NAMALWA (cell line): ENCODE measurements around the gene SERINC2.

Experiments
- DNase-seq: peaks from one replicate; pipeline ENCODE4 v3.0.0-alpha.2; 2015; ENCODE audit warnings: low spot score

SERINC2 gene

GRCh38 chr1:31412732-31413404 is at the start of gene SERINC2:
TSS of gene SERINC2 (plus strand) at chr1:31413213. CDS start at chr1:31413266, 53 bp downstream.
- DNase-seq, result no peak

- no peak for DNase-seq
Measured at GRCh38 chr1:31364561-31365250, 48.3 kb upstream of the SERINC2 start.

- no peak for DNase-seq
Measured at GRCh38 chr1:31366796-31367195, 46.2 kb upstream of the SERINC2 start.

- DNase-seq, result no peak
Measured at GRCh38 chr1:31368611-31369107, 44.4 kb upstream of the SERINC2 start.

- DNase-seq, result no peak
Measured at GRCh38 chr1:31370021-31370420, 43.0 kb upstream of the SERINC2 start.

- DNase-seq, result no peak
Measured at GRCh38 chr1:31370565-31370964, 42.4 kb upstream of the SERINC2 start.

- DNase-seq, result no peak
Measured at GRCh38 chr1:31371121-31371959, 41.7 kb upstream of the SERINC2 start.

- DNase-seq, result no peak
Measured at GRCh38 chr1:31372051-31372450, 41.0 kb upstream of the SERINC2 start.

- DNase-seq, result no peak
Measured at GRCh38 chr1:31372751-31373055, 40.3 kb upstream of the SERINC2 start.

- DNase-seq, result no peak
Measured at GRCh38 chr1:31373056-31373896, 39.7 kb upstream of the SERINC2 start, which contains the start of gene FABP3. TSS of gene FABP3 (minus strand) at chr1:31373076. CDS start at chr1:31373014, 62 bp downstream.

GRCh38 chr1:31373897-31374486 is 39.0 kb upstream of the SERINC2 start:
- DNase-seq, result no peak

- DNase-seq, result no peak
Measured at GRCh38 chr1:31374511-31375196, 38.4 kb upstream of the SERINC2 start.

GRCh38 chr1:31376375-31377134 is 36.5 kb upstream of the SERINC2 start:
- DNase-seq, result no peak

GRCh38 chr1:31377364-31377863 is 35.6 kb upstream of the SERINC2 start:
- no peak for DNase-seq

GRCh38 chr1:31378001-31378400 is 35.0 kb upstream of the SERINC2 start:
- no peak for DNase-seq

GRCh38 chr1:31380181-31380580 is 32.8 kb upstream of the SERINC2 start:
- DNase-seq, result no peak

- DNase-seq, result no peak
Measured at GRCh38 chr1:31381394-31382294, 31.4 kb upstream of the SERINC2 start.

- no peak for DNase-seq
Measured at GRCh38 chr1:31382379-31382989, 30.5 kb upstream of the SERINC2 start.
